H1 (cell line): ENCODE results near the gene WASF3. TPM values are rescaled to one million over a fixed set of nuclear protein-coding genes. Genes with fewer than 3 reads are reported as not detected.

Experiments
- GABPA ChIP-seq: IDR thresholded peaks from 2 replicates; pipeline ENCODE4 v1.6.1; 2011; ENCODE audit warnings: mild to moderate bottlenecking, low read length, moderate library complexity, borderline replicate concordance; ENCODE audit not compliant: insufficient read depth
- POU5F1 ChIP-seq: IDR thresholded peaks from 2 replicates; pipeline ENCODE4 v1.6.1; 2011; ENCODE audit warnings: low read depth, mild to moderate bottlenecking, low read length, moderate library complexity
- polyA plus RNA-seq, 7 experiments: library from polyadenylated mRNA; depleted of rRNA in 3 of 7; stranded (reverse) in 5 of 7; unstranded in 2 of 7; fragments of >200 nt in 5 of 7; fragments of 200-250 nt in 2 of 7; gene quantifications; 1 replicate in 5 of 7; 2 replicates in 1 of 7; 4 replicates in 1 of 7; pipeline versions ENCODE4 v1.2.1 to v1.2.3, GENCODE V29; 2011 to 2013; ENCODE audit warnings: missing spikeins in 2 of 7, mixed read lengths in 2 of 7
- total RNA-seq: library from RNA; stranded (reverse); fragmentation: NEBNext Ultra II Directional; extraction: Animal tissue kit (Norgen Biotek cat#: 25700); gene quantifications from 2 replicates; pipeline ENCODE4 v1.2.1, GENCODE V29; 2021

WASF3 gene
- total and polyA plus RNA-seq, 2 of the 8 experiments (the other 6 are each of a cell fraction or from before 2014, with no cell fraction given): 18.7 to 39.8 TPM

GRCh38 chr13:26596458-26596857 lies 39.0 kb downstream of the WASF3 start (continued):
- no peak for TF ChIP-seq GABPA
- TF ChIP-seq POU5F1: no peak
